ENCODE measurements around the gene KLHL1.

The KLHL1 gene

DNA sequence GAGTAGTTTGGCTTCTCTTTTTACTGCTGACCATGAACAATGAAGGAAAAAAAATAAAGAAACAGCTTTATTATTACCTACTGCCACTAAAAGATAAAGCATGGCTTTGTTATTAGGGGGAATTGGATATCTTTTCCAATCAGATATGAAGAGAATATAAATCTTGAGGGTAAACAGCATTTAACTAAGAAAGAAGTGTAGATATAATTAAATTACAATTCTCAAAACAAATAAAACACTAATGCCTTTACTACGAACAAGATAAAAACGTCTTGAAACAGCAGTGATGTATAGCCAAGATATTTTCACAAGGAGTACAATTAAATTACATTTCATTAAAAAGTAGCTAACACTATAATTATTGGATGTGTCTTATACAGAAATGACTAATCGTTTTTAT lies 426.5 kb downstream of the KLHL1 start:
- Histone ChIP-seq H3K9me3 (ENCODE audit: control insufficient read depth, insufficient read depth, low read depth, low read length) (no peaks in the 10 kb centered on the region), H3K27ac (ENCODE audit: low read depth, low read length) (no peak overlapping the region), H3K4me1 (ENCODE audit: control insufficient read depth, insufficient read depth, low read length) (no peaks in the 10 kb centered on the region; the same call in 1 of the 2 replicates)

DNA sequence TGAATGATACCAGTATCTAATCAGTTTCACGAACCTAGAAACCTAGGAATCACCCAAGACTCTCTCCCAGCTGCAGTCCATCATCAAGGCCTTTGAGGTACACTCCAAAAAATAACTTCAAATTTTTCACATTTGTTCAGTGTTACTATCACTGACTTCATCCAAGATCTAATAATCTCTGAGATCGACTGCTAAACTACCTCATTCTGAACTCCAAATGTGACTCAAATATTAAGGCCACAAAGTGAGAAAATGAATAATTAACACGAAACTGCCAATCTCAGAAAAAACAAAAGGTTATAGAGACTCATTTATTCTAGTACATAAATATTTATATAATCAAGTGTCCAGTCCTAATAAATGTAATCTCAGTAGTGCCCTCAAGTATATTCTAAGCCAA lies 430.9 kb downstream of the KLHL1 start:
- no peaks in the 10 kb centered on the region for H3K9me3 ChIP-seq (ENCODE audit: control insufficient read depth, insufficient read depth, low read depth, low read length)
- H3K27me3 ChIP-seq (ENCODE audit: control insufficient read depth, insufficient read depth, low read length) = no peaks in the 10 kb centered on the region
- no peak overlapping the region for H3K27ac ChIP-seq (ENCODE audit: low read depth, low read length)
- no peak overlapping the region for H3K4me3 ChIP-seq (ENCODE audit: low read depth, low read length)
- H3K36me3 ChIP-seq (ENCODE audit: control insufficient read depth, insufficient read depth, low read length) = no peaks in the 10 kb centered on the region
- no peak overlapping the region for H3K9ac ChIP-seq (ENCODE audit: low read length)
- H3K4me1 ChIP-seq (ENCODE audit: control insufficient read depth, insufficient read depth, low read length) = peaks cover 4% of the 10 kb centered on the region; the same call in 1 of the 2 replicates

More for the DNA sequence above, 426.5 kb downstream of the KLHL1 start:
- Histone ChIP-seq H3K27me3 (ENCODE audit: control insufficient read depth, insufficient read depth, low read length) (no peaks in the 10 kb centered on the region), H3K4me3 (ENCODE audit: low read depth, low read length) (no peak overlapping the region), H3K9ac (ENCODE audit: low read length) (no peak overlapping the region), H3K36me3 (ENCODE audit: control insufficient read depth, insufficient read depth, low read length) (no peaks in the 10 kb centered on the region)

GRCh38 chr13:69676286-69676685 lies 432.0 kb downstream of the KLHL1 start:
- Histone ChIP-seq H3K4me1 (ENCODE audit: control insufficient read depth, insufficient read depth, low read length) (peaks cover 4% of the 10 kb centered on the region; the same call in 1 of the 2 replicates), H3K9ac (ENCODE audit: low read length) (no peak overlapping the region), H3K27ac (ENCODE audit: low read depth, low read length) (no peak overlapping the region), H3K4me3 (ENCODE audit: low read depth, low read length) (no peak overlapping the region), H3K27me3 (ENCODE audit: control insufficient read depth, insufficient read depth, low read length) (no peaks in the 10 kb centered on the region), H3K36me3 (ENCODE audit: control insufficient read depth, insufficient read depth, low read length) (no peaks in the 10 kb centered on the region), H3K9me3 (ENCODE audit: control insufficient read depth, insufficient read depth, low read depth, low read length) (no peaks in the 10 kb centered on the region)

DNA sequence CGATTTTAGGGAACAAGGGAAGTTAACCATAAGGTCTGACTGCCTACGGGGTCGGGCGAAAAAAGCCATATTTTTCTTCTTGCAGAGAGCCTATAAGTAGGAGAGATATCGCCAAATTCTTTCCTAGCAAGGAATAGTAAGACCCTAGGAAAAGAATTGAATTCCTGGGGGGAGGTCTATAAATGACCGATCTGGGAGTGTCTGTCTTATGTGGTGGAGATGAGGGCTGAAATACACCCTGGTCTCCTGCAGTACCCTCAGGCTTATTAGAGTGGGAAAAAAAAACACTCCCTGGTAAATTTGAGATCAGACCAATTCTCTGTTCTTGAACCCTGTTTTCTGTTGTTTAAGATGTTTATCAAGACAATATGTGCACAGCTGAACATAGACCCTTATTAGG lies 448.1 kb downstream of the KLHL1 start:
- H3K9ac ChIP-seq (ENCODE audit: low read length) = no peak overlapping the region
- H3K4me1 ChIP-seq (ENCODE audit: control insufficient read depth, insufficient read depth, low read length) = no peaks in the 10 kb centered on the region
- H3K9me3 ChIP-seq (ENCODE audit: control insufficient read depth, insufficient read depth, low read depth, low read length) = peaks cover 37% of the 10 kb centered on the region
- H3K4me3 ChIP-seq (ENCODE audit: low read depth, low read length) = no peak overlapping the region
- H3K36me3 ChIP-seq (ENCODE audit: control insufficient read depth, insufficient read depth, low read length) = no peaks in the 10 kb centered on the region
- H3K27ac ChIP-seq (ENCODE audit: low read depth, low read length) = no peak overlapping the region
- no peaks in the 10 kb centered on the region for H3K27me3 ChIP-seq (ENCODE audit: control insufficient read depth, insufficient read depth, low read length)

DNA sequence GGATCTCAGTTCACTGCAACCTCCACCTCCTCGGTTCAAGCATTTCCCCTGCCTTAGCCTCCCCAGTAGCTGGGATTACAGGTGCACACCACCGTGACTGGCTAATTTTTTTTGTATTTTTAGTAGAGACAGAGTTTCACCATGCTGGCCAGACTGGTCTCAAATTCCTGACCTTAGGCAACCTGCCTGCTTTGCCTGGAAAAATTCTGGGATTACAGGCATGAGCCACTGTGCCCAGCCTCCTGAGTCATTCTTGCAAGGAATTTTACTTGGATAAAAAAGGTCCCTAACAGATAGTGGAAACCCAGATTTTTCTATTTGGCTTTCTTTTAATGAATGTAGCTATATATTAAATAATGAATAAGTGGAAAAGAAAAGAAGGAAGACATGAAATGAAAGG lies 450.6 kb downstream of the KLHL1 start:
- Histone ChIP-seq H3K4me3 (ENCODE audit: low read depth, low read length) (no peak overlapping the region), H3K36me3 (ENCODE audit: control insufficient read depth, insufficient read depth, low read length) (no peaks in the 10 kb centered on the region), H3K9ac (ENCODE audit: low read length) (no peak overlapping the region), H3K9me3 (ENCODE audit: control insufficient read depth, insufficient read depth, low read depth, low read length) (peaks cover 37% of the 10 kb centered on the region), H3K4me1 (ENCODE audit: control insufficient read depth, insufficient read depth, low read length) (no peaks in the 10 kb centered on the region), H3K27ac (ENCODE audit: low read depth, low read length) (no peak overlapping the region), H3K27me3 (ENCODE audit: control insufficient read depth, insufficient read depth, low read length) (no peaks in the 10 kb centered on the region)

GRCh38 chr13:69654392-69654791 lies 453.9 kb downstream of the KLHL1 start:
- H3K36me3 ChIP-seq (ENCODE audit: control insufficient read depth, insufficient read depth, low read length) = no peaks in the 10 kb centered on the region
- peaks cover 18% of the 10 kb centered on the region; the same call in 1 of the 2 replicates for H3K9me3 ChIP-seq (ENCODE audit: control insufficient read depth, insufficient read depth, low read depth, low read length)
- H3K4me3 ChIP-seq (ENCODE audit: low read depth, low read length) = no peak overlapping the region
- H3K27me3 ChIP-seq (ENCODE audit: control insufficient read depth, insufficient read depth, low read length) = no peaks in the 10 kb centered on the region
- no peak overlapping the region for H3K9ac ChIP-seq (ENCODE audit: low read length)
- no peaks in the 10 kb centered on the region for H3K4me1 ChIP-seq (ENCODE audit: control insufficient read depth, insufficient read depth, low read length)
- H3K27ac ChIP-seq (ENCODE audit: low read depth, low read length) = no peak overlapping the region
